ENCODE data around the gene MCF2L.

- TF ChIP-seq CTCF (IDR thresholded peaks at IDR 0.05) (no peak), EP300 (IDR thresholded peaks at IDR 0.05; ENCODE audit: low read depth) (no peak)
Observed at GRCh38 chr13:113069861-113070805, 101.1 kb downstream of the MCF2L start.

Measured in transverse colon (tissue), 3 donors.